ENCODE data around the gene ECSIT.

GRCh38 chr19:11461453-11461852 is 67.5 kb downstream of the ECSIT start:
- TF ChIP-seq CTCF (IDR thresholded peaks at IDR 0.05) (no peak), EP300 (IDR thresholded peaks at IDR 0.05) (no peak)

Data from suprapubic skin (tissue), 3 donors.